HG03135 (cell line): Measurements from ENCODE around the gene CSGALNACT2.

Source experiments
- ATAC-seq: cut with Tn5 transposase; IDR thresholded peaks from one replicate; pipeline ENCODE4 v1.9.1; 2021; ENCODE audit warnings: mild to moderate bottlenecking, moderate library complexity; ENCODE audit not compliant: unreplicated experiment

The CSGALNACT2 gene

DNA sequence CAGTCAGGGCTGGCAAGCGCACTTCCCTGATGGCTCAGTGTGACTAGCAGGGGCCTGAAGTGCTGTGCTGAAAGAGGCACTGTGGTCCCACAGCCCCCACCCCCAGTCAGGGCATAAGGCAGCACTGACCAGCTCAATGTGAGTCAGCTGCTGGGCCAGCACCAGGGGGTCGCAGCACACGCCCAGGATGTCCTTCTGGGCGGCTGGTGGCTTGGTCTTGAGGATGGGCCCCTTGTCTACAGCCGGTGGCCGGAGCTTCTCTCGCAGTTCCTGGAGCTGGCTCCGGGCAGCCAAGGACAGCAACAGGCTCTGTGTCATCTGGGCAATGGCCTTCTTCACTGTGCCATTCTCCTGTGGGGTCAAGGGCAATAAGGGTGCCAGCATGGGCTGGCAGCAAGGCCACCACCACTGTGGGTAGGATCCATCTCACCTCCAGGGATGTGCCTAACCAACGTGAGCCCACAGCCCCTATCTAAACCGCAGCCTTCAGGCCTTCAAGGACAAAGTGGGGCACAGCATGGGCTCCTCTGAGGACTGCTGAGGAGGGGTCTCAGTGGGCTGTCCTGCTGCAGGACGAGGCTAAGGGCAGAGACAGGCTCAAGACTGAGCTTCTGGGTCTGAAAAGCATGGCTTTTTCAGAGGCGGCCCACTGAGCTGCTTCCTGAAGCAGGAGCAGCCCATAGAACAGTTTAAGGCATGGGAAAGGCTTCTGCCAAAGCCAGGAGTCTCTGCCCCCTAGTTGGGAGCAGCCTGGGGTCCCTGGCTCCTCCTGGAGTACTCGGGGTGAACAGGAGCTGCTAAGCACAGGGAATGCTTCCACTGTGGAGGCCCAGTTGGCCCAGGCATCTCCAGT, 62.5 kb downstream of the CSGALNACT2 start:
- ATAC-seq = no peak

DNA sequence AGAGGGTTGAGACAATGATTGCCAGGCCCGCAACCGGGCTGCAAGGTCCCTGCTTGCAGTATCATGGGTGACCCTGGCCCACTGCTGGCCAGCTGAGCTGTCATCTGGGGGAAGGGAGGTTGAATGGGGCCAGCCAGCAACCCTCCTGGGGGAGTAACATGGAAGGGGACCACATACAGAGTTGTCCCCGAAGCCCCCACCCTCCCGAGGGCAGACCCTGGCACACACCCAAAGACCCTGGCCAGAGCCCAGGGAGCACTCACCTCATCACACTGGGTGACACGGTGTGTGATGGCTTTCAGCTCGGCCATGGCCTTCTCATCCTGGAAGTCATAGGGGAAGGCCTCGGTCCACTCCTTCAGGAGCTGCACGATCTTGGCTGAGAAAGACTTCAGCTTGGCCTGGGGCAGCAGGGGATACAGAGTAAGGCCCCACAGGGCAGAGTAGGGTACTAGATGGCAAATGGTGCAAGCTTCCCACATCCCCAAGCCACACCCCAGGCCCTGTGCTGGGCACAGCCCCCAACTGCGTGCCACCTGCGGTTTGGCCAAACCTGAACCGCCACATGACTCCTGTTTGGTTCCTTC, 63.4 kb downstream of the CSGALNACT2 start:
- no peak for ATAC-seq

- peak; percentile 60 for ATAC-seq
Measured at GRCh38 chr10:43202224-43202656, 64.0 kb downstream of the CSGALNACT2 start.

GRCh38 chr10:43202657-43203447, 64.6 kb downstream of the CSGALNACT2 start:
- no peak for ATAC-seq

GRCh38 chr10:43203448-43204041, 65.3 kb downstream of the CSGALNACT2 start:
- ATAC-seq = no peak

DNA sequence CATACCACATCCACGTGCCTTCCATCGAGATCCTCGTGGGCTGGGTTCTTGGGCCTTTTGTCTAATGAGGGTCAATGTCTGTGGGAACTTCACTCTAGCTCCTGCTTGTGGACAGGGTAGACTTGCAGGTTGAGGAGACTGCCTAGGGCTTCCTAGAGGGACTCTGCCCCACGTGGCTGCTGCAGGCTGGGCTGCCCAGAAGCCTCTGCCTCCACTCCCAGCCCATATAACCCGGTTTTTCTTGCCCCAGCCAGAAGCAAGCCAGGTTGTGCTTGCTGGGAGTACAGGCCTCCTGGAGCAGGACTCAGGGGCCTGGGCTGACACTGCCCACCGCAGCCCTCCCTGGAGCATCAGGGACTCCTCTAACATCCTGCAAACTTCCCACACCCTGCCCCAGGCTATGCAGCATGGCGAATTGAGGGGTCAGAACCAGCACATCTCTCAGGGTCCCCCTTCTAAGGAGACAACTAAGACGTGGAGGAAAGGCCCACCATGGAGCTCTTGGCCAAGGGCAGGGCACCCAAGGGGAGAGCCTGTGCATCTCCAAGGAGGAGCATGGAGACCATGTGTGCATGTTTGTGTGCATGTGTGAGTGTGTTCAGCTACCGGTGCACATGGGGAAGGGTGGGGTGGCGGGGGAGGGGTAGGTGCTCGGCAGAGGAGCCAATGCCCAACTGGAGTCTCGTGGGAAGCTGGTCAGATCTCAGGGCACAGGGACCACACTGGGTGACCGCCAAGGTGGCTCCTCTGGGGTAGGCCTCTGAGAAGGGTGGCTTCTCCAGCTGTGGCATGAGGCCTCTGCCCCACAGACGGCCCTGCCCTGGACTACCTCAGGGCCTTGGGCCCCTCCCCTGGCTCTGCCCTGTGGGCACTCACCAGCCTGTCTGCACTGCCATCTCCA, 66.0 kb downstream of the CSGALNACT2 start:
- no peak for ATAC-seq

DNA sequence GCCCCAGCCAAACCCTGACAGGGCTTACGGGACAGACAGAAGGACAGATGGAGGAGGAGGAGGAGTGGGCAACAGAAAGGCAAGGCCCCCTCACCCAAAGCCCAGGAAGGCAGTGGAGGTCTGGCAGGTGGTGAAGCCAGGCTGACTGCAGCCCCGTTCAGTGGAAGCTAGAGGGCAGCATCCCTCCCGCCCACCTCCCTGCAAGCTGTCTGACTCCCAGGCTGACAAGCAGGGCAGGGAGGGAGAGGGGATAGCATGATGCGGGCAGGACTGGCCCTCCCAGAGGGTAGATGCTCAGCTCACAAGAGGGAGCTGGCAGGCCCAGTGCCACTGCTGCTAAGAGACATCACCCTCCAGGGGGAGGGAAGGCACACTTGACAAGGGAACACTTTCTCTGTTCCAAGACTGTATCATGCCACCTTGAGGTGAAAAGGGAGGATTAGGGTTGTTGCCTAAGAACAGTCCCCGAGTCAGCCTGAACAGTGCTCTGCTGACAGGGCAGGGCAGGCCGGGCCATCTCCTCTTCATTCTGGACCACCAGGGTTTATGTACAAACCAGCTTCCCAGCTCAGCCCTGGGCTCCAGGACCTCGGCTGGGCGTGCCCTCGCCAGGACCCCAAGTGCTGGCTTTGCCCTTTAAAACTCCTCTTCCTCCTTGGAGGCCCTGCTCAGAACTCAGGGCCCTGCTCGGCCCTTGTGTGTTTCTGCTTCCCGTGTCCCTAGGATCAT, 66.9 kb downstream of the CSGALNACT2 start:
- ATAC-seq = peak; percentile 48

- no peak for ATAC-seq
Measured at GRCh38 chr10:43205681-43206390, 67.6 kb downstream of the CSGALNACT2 start.

GRCh38 chr10:43206391-43207235, 68.4 kb downstream of the CSGALNACT2 start:
- ATAC-seq = no peak

DNA sequence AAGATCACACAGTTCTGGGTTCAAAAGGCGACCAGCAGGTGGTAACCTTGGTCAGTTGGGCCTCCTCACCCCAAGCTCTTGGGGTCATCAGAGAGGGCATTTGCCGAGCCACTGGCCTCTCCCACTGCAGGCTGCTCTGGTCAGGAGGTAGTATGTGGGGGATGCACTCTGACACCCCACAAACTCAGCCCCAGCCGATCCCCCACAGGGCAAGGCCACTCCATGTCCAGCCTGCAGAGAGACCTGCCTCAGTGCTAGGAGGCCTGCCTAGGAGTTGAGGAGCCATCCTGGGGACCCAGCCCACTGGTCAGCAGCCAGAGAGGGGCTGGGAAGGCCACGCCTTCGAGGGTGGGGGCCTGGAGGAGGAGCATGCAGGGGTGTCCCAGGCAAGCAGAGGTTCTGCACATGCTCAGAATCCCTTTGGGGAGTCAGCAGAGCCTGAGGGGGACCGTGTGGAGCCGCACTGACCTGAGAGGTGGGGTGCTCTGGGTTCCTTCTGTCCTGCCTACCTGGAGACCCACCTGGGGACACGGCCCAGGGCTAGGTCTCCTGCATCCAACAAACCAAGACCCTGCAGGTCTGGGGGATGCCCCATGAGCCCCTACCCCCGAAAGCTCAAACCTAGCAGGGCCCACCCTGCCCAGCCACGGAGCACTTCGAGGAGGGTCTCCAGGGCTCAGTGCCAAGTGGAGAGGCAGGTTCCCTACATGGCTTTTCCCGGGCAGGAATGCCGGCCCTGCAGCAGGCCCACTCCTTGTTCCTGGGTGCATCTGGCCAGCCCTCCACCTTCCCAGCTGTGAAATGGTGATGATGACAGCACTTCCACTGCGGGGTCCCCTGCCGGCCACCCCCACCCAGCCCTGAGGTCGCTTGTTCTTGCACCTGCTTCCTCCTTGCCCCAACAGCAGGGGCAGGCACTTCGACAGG, 70.2 kb downstream of the CSGALNACT2 start:
- no peak for ATAC-seq

- ATAC-seq = no peak
Measured at GRCh38 chr10:43209074-43209455, 70.8 kb downstream of the CSGALNACT2 start.

GRCh38 chr10:43209651-43210141, 71.5 kb downstream of the CSGALNACT2 start:
- no peak for ATAC-seq

GRCh38 chr10:43210556-43210955, 72.3 kb downstream of the CSGALNACT2 start:
- no peak for ATAC-seq

DNA sequence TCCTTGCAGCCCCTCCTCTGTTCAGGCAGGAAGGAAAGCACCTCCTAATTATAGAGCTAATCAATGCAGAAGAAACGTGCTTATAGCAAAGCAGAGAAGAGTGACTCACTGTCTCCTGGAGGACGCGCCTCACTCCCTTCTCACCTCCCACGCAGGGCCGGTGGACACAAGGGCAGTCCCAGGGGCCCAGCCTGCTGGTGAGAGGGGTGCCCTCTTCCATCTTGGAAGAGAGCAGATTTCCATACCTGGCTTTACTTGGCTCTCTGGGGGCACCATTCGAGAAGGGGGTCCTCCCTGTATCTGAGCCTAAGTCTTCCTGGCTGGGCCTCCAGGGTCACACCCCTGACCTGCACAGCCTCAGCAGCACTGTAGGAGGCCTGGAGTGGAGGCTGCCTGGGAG, 72.8 kb downstream of the CSGALNACT2 start:
- ATAC-seq = no peak

DNA sequence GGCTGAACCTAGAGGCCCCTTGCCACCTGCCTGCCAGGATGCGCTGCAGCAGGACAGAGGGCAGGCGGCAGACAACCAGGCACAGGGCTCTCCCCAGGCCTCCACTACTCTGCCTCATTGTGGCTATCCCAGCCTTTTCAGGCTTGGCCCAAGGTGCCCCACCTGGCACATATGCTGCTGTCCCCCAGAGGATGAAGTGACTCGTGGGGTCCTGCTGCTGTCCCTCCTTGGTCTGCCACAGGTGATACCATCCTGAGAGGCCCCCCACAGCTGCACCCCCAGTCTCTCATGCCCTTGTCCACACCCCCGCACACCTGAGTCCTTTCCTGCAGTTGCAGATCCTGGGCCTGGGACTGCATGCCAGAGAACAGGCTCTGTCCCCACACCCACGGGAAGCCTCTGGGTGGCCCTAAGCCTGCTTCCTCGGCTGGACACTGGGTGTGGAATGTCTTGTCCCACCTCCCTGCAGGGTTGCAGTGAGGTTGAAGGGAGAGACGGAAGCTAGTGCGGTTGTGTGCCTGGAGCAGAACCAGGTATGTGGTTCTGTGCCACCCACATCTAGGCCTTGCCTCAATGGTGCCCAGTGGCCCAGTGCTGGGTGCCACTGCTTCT, 73.3 kb downstream of the CSGALNACT2 start:
- no peak for ATAC-seq

DNA sequence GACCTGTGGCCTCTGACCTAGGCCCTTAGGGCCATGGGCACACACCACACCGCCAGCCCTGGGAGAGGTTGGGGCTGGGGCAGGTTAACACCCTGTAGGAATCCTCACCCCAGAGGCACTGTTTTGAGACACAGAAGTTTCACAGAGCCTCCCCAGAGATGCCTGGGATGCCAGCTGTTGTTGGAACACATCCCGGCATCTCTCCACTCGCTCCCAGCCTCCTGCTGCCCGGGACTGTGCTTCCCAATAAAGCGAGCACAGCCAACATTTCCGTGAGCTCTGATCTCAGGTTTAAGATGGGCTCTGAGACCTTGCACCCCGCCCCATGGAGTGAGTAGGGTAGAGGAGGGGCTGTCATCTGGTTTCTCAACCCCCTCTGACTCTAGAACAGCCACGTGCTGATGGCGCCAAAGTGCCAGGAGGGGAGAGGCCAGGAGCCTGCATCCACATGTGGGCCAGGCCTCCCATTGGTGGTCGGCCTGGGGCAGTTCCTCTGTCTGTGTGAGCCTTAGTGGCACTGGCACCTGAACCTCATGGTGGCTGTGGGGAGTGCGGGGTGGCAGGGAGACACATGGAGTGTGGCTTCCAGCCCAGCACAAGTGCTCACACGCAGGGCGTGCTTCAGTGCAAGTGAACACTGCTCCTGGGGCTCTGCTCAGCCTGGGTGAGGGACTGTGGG, 73.9 kb downstream of the CSGALNACT2 start:
- ATAC-seq = no peak
